ENCODE measurements around the gene NUP214. TPM values are rescaled to one million over a fixed set of nuclear protein-coding genes. Genes with fewer than 3 reads are reported as not detected.

The NUP214 gene
- total RNA-seq, 3 donors from 2014 or later, result 37.4 to 47.5 (median 40.0) TPM

DNA sequence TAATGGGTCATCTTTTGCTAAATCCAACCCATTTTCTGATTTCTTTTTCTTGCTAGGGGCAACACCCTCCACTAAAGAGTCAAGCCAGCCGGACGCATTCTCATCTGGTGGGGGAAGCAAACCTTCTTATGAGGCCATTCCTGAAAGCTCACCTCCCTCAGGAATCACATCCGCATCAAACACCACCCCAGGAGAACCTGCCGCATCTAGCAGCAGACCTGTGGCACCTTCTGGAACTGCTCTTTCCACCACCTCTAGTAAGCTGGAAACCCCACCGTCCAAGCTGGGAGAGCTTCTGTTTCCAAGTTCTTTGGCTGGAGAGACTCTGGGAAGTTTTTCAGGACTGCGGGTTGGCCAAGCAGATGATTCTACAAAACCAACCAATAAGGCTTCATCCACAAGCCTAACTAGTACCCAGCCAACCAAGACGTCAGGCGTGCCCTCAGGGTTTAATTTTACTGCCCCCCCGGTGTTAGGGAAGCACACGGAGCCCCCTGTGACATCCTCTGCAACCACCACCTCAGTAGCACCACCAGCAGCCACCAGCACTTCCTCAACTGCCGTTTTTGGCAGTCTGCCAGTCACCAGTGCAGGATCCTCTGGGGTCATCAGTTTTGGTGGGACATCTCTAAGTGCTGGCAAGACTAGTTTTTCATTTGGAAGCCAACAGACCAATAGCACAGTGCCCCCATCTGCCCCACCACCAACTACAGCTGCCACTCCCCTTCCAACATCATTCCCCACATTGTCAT lies 72.0 kb downstream of the NUP214 start:
- intact Hi-C loops (cut with DNase I; ENCODE audit: low total_unique reads), result no loop called here
- Histone ChIP-seq H3K4me3 (no peak overlapping the region), H3K36me3 (no peaks in the 10 kb centered on the region), H3K4me1 (no peaks in the 10 kb centered on the region), H3K9me3 (no peaks in the 10 kb centered on the region), H3K27ac (no peak overlapping the region), H3K27me3 (no peaks in the 10 kb centered on the region)
- no peak for TF ChIP-seq POLR2AphosphoS5 (IDR thresholded peaks at IDR 0.05)
- TF ChIP-seq POLR2A (IDR thresholded peaks at IDR 0.05), result no peak
- TF ChIP-seq, protein P1, sequence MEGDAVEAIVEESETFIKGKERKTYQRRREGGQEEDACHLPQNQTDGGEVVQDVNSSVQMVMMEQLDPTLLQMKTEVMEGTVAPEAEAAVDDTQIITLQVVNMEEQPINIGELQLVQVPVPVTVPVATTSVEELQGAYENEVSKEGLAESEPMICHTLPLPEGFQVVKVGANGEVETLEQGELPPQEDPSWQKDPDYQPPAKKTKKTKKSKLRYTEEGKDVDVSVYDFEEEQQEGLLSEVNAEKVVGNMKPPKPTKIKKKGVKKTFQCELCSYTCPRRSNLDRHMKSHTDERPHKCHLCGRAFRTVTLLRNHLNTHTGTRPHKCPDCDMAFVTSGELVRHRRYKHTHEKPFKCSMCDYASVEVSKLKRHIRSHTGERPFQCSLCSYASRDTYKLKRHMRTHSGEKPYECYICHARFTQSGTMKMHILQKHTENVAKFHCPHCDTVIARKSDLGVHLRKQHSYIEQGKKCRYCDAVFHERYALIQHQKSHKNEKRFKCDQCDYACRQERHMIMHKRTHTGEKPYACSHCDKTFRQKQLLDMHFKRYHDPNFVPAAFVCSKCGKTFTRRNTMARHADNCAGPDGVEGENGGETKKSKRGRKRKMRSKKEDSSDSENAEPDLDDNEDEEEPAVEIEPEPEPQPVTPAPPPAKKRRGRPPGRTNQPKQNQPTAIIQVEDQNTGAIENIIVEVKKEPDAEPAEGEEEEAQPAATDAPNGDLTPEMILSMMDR (IDR thresholded peaks at IDR 0.05), result no peak
- DNase-seq (ENCODE audit: low spot score in 2 of 2), result no peak

GRCh38 chr9:131198041-131198715 lies 72.8 kb downstream of the NUP214 start:
- TF ChIP-seq POLR2AphosphoS5 (IDR thresholded peaks at IDR 0.05), result no peak
- TF ChIP-seq POLR2A (IDR thresholded peaks at IDR 0.05), result no peak
- TF ChIP-seq, protein P1 (IDR thresholded peaks at IDR 0.05), result no peak
- H3K4me1 ChIP-seq, result no peaks in the 10 kb centered on the region
- no peaks in the 10 kb centered on the region for H3K27me3 ChIP-seq
- H3K36me3 ChIP-seq, result no peaks in the 10 kb centered on the region
- intact Hi-C loops (cut with DNase I; ENCODE audit: low total_unique reads), result no loop called here
- DNase-seq (ENCODE audit: low spot score in 2 of 2), result no peak
- no peak overlapping the region for H3K4me3 ChIP-seq
- no peaks in the 10 kb centered on the region for H3K9me3 ChIP-seq
- no peak overlapping the region for H3K27ac ChIP-seq

DNA sequence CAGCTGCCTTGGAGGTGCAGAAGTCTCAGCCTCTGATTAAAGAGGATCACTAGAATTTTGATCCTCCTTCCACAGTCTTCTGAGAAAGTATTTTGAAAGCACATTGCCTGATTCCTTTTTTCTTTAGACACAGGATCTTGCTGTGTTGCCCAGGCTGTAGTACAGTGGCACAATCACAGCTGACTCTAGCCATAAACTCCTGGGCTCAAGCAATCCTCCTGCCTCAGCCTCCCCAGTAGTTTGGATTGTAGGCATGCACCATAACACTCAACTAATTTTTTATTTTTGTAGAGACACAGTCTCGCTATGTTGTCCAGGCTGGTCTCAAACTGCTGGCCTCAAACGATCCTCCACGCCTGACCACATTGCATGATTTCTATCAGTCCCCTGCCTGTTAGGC lies 76.5 kb downstream of the NUP214 start:
- Histone ChIP-seq H3K27me3 (no peaks in the 10 kb centered on the region), H3K36me3 (no peaks in the 10 kb centered on the region), H3K4me3 (no peak overlapping the region), H3K27ac (no peak overlapping the region), H3K9me3 (no peaks in the 10 kb centered on the region), H3K4me1 (no peaks in the 10 kb centered on the region)
- no peak for DNase-seq (ENCODE audit: low spot score in 2 of 2)
- intact Hi-C loops (cut with DNase I; ENCODE audit: low total_unique reads), result loop anchor here (5.0 kb wide), 1 partner anchor 430 kb away; no protein-coding TSS in a partner anchor
- no peak for TF ChIP-seq POLR2A (IDR thresholded peaks at IDR 0.05)
- TF ChIP-seq, protein P1 (IDR thresholded peaks at IDR 0.05), result no peak
- TF ChIP-seq POLR2AphosphoS5 (IDR thresholded peaks at IDR 0.05), result no peak

GRCh38 chr9:131203431-131204218 lies 78.2 kb downstream of the NUP214 start:
- DNase-seq (ENCODE audit: low spot score in 2 of 2), result no peak
- Histone ChIP-seq H3K4me3 (no peak overlapping the region), H3K4me1 (no peaks in the 10 kb centered on the region), H3K36me3 (no peaks in the 10 kb centered on the region), H3K27ac (no peak overlapping the region), H3K27me3 (no peaks in the 10 kb centered on the region), H3K9me3 (no peaks in the 10 kb centered on the region)
- TF ChIP-seq POLR2A (IDR thresholded peaks at IDR 0.05) (no peak), POLR2AphosphoS5 (IDR thresholded peaks at IDR 0.05) (no peak)
- TF ChIP-seq, protein P1 (IDR thresholded peaks at IDR 0.05), result no peak
- intact Hi-C loops (cut with DNase I; ENCODE audit: low total_unique reads), result loop anchor here (5.0 kb wide), 1 partner anchor 429 kb away; no protein-coding TSS in a partner anchor

All from breast epithelium (tissue), 4 donors.